HUES48 (cell line): Measurements from ENCODE around the gene PATL2.
A peak's percentile ranks its signal among the peaks of the same experiment; 100 is the strongest.

Experiments used
- H3K27ac ChIP-seq: one replicate; pipeline ENCODE4 v1.7.0; 2013; ENCODE audit warnings: low read depth, low read length, inconsistent platforms
- H3K27me3 ChIP-seq: 2 replicates; pipeline ENCODE4 v1.6.1; 2013; ENCODE audit warnings: mild to moderate bottlenecking, low read length; ENCODE audit not compliant: control insufficient read depth, insufficient read depth
- H3K36me3 ChIP-seq: 2 replicates; pipeline ENCODE4 v1.6.1; 2013; ENCODE audit warnings: low read length; ENCODE audit not compliant: control insufficient read depth, insufficient read depth
- H3K4me1 ChIP-seq: 2 replicates; pipeline ENCODE4 v1.6.1; 2013; ENCODE audit warnings: mild to moderate bottlenecking, low read length; ENCODE audit not compliant: control insufficient read depth, insufficient read depth
- H3K4me3 ChIP-seq: 2 replicates; pipeline ENCODE4 v1.5.1; 2013; ENCODE audit warnings: mild to moderate bottlenecking, low read depth, low read length
- H3K9ac ChIP-seq: 2 replicates; pipeline ENCODE4 v1.6.1; 2013; ENCODE audit warnings: mild to moderate bottlenecking, low read depth, low read length, moderate library complexity
- H3K9me3 ChIP-seq: 2 replicates; pipeline ENCODE4 v1.6.1; 2013; ENCODE audit warnings: low read length; ENCODE audit not compliant: control insufficient read depth, insufficient read depth

The PATL2 gene

GRCh38 chr15:44661576-44661975, 49.5 kb downstream of the PATL2 start:
- Histone ChIP-seq H3K4me1 (peaks cover 11% of the 10 kb centered on the region), H3K9ac (no peak overlapping the region), H3K36me3 (peaks cover 32% of the 10 kb centered on the region), H3K9me3 (no peaks in the 10 kb centered on the region), H3K27me3 (no peaks in the 10 kb centered on the region), H3K27ac (no peak overlapping the region), H3K4me3 (peak overlapping the region; percentile 88; the same call in 1 of the 2 replicates)

- peaks cover 53% of the 10 kb centered on the region for H3K36me3 ChIP-seq
These were observed 52.1 kb downstream of the PATL2 start for GRCh38 chr15:44659056-44659455.

GRCh38 chr15:44657378-44657777, 53.7 kb downstream of the PATL2 start:
- Histone ChIP-seq H3K27me3 (no peaks in the 10 kb centered on the region), H3K36me3 (peaks cover 66% of the 10 kb centered on the region), H3K27ac (no peak overlapping the region), H3K4me1 (0 out of 2 replicates have a peak, but pooled peaks cover 4% of the 10 kb centered on the region), H3K4me3 (no peak overlapping the region), H3K9me3 (no peaks in the 10 kb centered on the region), H3K9ac (no peak overlapping the region)

More at GRCh38 chr15:44659056-44659455, 52.1 kb downstream of the PATL2 start:
- Histone ChIP-seq H3K4me3 (no peak overlapping the region), H3K9ac (no peak overlapping the region), H3K27ac (no peak overlapping the region), H3K9me3 (no peaks in the 10 kb centered on the region), H3K4me1 (peaks cover 9% of the 10 kb centered on the region), H3K27me3 (no peaks in the 10 kb centered on the region)

- Histone ChIP-seq H3K27me3 (no peaks in the 10 kb centered on the region), H3K9me3 (no peaks in the 10 kb centered on the region), H3K27ac (no peak overlapping the region), H3K9ac (no peak overlapping the region), H3K36me3 (peaks cover 71% of the 10 kb centered on the region), H3K4me3 (no peak overlapping the region), H3K4me1 (no peaks in the 10 kb centered on the region)
These were observed 54.2 kb downstream of the PATL2 start for GRCh38 chr15:44656913-44657312.

- Histone ChIP-seq H3K9me3 (no peaks in the 10 kb centered on the region), H3K27me3 (no peaks in the 10 kb centered on the region), H3K4me3 (no peak overlapping the region), H3K4me1 (no peaks in the 10 kb centered on the region), H3K36me3 (peaks cover 77% of the 10 kb centered on the region), H3K9ac (no peak overlapping the region), H3K27ac (no peak overlapping the region)
These were observed 54.8 kb downstream of the PATL2 start for GRCh38 chr15:44656298-44656697.

GRCh38 chr15:44654858-44655257, 56.3 kb downstream of the PATL2 start:
- no peak overlapping the region for H3K9ac ChIP-seq
- H3K4me3 ChIP-seq = no peak overlapping the region
- H3K9me3 ChIP-seq = no peaks in the 10 kb centered on the region
- no peak overlapping the region for H3K27ac ChIP-seq
- H3K36me3 ChIP-seq = peaks cover 85% of the 10 kb centered on the region
- no peaks in the 10 kb centered on the region for H3K4me1 ChIP-seq
- no peaks in the 10 kb centered on the region for H3K27me3 ChIP-seq

- no peak overlapping the region for H3K9ac ChIP-seq
- peaks cover 59% of the 10 kb centered on the region for H3K36me3 ChIP-seq
- no peak overlapping the region for H3K27ac ChIP-seq
These were observed 63.5 kb downstream of the PATL2 start for GRCh38 chr15:44647637-44648036.

GRCh38 chr15:44647036-44647435, 64.1 kb downstream of the PATL2 start:
- peaks cover 56% of the 10 kb centered on the region for H3K36me3 ChIP-seq
- H3K27me3 ChIP-seq = no peaks in the 10 kb centered on the region
- H3K9me3 ChIP-seq = no peaks in the 10 kb centered on the region
- no peak overlapping the region for H3K4me3 ChIP-seq
- H3K27ac ChIP-seq = no peak overlapping the region
- H3K4me1 ChIP-seq = no peaks in the 10 kb centered on the region
- H3K9ac ChIP-seq = no peak overlapping the region

More at GRCh38 chr15:44647637-44648036, 63.5 kb downstream of the PATL2 start:
- H3K27me3 ChIP-seq = no peaks in the 10 kb centered on the region
- H3K4me1 ChIP-seq = no peaks in the 10 kb centered on the region
- no peaks in the 10 kb centered on the region for H3K9me3 ChIP-seq
- no peak overlapping the region for H3K4me3 ChIP-seq

GRCh38 chr15:44646460-44646859, 64.7 kb downstream of the PATL2 start:
- H3K9me3 ChIP-seq = no peaks in the 10 kb centered on the region
- no peaks in the 10 kb centered on the region for H3K4me1 ChIP-seq
- H3K4me3 ChIP-seq = no peak overlapping the region
- H3K27me3 ChIP-seq = no peaks in the 10 kb centered on the region
- H3K36me3 ChIP-seq = peaks cover 50% of the 10 kb centered on the region
- no peak overlapping the region for H3K27ac ChIP-seq
- no peak overlapping the region for H3K9ac ChIP-seq

- H3K9ac ChIP-seq = no peak overlapping the region
- H3K4me1 ChIP-seq = no peaks in the 10 kb centered on the region
- no peak overlapping the region for H3K4me3 ChIP-seq
- H3K36me3 ChIP-seq = peaks cover 15% of the 10 kb centered on the region
- H3K27ac ChIP-seq = no peak overlapping the region
- no peaks in the 10 kb centered on the region for H3K9me3 ChIP-seq
- no peaks in the 10 kb centered on the region for H3K27me3 ChIP-seq
These were observed 69.5 kb downstream of the PATL2 start for GRCh38 chr15:44641651-44642050.

GRCh38 chr15:44636976-44637375, 74.1 kb downstream of the PATL2 start:
- peaks cover 29% of the 10 kb centered on the region for H3K36me3 ChIP-seq

GRCh38 chr15:44633603-44634002, 77.5 kb downstream of the PATL2 start:
- H3K9me3 ChIP-seq = no peaks in the 10 kb centered on the region
- no peak overlapping the region for H3K27ac ChIP-seq
- no peaks in the 10 kb centered on the region for H3K27me3 ChIP-seq
- no peak overlapping the region for H3K9ac ChIP-seq
- H3K36me3 ChIP-seq = peaks cover 51% of the 10 kb centered on the region
- no peak overlapping the region for H3K4me3 ChIP-seq
- no peaks in the 10 kb centered on the region for H3K4me1 ChIP-seq

More at GRCh38 chr15:44636976-44637375, 74.1 kb downstream of the PATL2 start:
- Histone ChIP-seq H3K27me3 (no peaks in the 10 kb centered on the region), H3K9ac (no peak overlapping the region), H3K9me3 (no peaks in the 10 kb centered on the region), H3K27ac (no peak overlapping the region), H3K4me1 (no peaks in the 10 kb centered on the region), H3K4me3 (no peak overlapping the region)
